Measurements from ENCODE around the gene PRPF40B.

DNA sequence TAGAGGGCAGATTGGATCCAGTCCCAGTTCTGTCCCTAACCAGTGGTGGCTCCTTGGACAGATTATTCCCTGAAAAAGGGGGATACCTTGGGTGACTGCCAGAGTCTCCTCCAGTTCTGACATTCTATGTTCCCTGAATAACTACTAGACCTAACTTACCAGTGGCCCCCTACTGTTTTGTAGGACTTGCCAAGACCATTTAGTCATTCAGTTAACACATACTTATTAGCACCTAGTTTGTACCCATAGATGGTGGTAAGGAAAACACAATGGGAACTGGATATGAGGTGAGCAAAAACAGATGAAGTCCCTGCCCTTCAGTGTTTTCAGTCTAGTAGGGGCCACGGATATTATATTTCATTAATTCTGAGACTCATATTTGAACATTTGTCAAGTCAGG lies 3.5 kb downstream of the PRPF40B start:
- TF ChIP-seq, protein P1, sequence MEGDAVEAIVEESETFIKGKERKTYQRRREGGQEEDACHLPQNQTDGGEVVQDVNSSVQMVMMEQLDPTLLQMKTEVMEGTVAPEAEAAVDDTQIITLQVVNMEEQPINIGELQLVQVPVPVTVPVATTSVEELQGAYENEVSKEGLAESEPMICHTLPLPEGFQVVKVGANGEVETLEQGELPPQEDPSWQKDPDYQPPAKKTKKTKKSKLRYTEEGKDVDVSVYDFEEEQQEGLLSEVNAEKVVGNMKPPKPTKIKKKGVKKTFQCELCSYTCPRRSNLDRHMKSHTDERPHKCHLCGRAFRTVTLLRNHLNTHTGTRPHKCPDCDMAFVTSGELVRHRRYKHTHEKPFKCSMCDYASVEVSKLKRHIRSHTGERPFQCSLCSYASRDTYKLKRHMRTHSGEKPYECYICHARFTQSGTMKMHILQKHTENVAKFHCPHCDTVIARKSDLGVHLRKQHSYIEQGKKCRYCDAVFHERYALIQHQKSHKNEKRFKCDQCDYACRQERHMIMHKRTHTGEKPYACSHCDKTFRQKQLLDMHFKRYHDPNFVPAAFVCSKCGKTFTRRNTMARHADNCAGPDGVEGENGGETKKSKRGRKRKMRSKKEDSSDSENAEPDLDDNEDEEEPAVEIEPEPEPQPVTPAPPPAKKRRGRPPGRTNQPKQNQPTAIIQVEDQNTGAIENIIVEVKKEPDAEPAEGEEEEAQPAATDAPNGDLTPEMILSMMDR (IDR thresholded peaks at IDR 0.05) = no peak
- no peak for TF ChIP-seq ZFX (IDR thresholded peaks at IDR 0.05; ENCODE audit: borderline replicate concordance)
